ENCODE measurements around the gene QKI.

The QKI gene

DNA sequence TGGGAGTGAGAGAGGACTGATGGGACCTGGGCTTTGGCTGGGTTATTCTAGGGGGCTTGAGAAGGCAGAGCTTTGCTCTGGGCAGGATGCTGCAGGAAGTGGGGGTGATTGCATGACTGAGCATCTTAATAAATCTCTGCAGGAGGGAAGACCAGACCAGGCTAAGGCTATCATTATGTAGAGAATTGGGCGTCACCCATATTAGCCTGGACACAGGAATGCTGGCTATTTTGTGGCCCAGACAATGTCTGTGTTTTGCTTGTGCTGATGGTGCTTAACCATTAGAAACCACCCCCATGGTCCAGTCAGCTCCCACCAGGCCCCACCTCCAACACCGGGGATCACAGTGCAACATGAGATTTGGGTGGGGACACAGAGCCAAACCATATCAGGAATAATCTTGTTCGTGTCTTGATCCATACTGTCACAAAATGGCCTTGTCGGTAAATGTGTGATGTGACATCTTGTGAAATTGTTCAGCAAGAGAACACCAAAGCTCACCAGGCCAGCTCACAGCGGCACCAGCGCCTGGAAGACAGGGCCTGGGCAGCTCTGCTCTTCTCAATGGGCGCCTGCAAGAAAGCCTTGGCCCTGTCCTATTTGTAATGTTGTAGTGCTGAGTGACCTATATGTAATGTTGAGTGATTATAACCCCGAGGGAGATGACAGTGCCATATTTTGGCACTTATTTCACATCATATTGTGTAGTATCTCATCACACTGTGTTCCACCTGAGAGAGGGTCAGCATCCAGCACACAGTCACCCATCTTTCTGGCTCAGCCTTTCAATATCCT, 211.8 kb downstream of the QKI start:
- DNase-seq: no peak

DNA sequence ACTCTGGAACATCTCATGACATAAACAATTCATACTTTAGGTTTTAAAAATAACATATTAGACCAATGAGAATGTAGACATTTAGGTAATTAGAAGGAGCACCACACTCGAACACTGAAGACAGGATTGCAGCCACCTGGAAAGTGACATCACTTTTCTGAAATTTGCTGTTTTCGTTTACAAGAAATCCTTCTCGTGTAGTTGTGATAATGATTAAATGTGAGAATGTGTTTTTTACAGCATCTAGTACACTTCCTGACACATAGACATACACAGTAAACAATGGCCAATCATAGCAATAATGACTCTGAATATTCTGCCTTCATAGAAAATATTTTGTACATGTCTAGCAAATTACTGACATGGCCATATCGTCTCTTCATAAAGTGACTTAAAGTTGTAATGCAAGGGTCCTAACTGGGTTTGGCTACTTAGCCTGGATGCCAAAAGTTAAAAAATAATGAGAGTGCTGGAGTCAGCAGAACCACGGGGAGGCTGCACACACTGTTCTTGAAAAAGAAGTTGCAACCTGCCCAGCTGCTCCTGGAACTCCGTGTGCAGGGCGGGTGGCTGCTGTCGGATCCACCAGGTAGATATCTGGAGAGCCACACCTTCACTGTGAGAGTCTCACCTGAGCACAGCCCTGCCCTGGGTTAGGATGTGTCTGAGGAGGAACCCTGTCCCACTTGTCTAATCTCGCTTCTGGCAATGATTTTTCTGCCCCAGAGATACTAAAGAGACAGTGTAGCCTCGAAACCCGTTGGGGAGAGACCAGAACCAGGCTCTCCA, 212.9 kb downstream of the QKI start:
- DNase-seq: no peak

Data from NK-92 treated with Interleukin-12 subunit alpha and Interleukin-12 subunit beta, amount 100 ng/mL, for 24 hours (cell line).